ENCODE results near the gene RGS19. TPM values are rescaled to one million over a fixed set of nuclear protein-coding genes. Genes with fewer than 3 reads are reported as not detected.

The RGS19 gene
- total and polyA plus RNA-seq, 2 of the 8 experiments (the other 6 are each of a cell fraction or from before 2014, with no cell fraction given), result 12.7 to 16.8 TPM

GRCh38 chr20:64069614-64070243, 9.6 kb downstream of the RGS19 start (continued):
- TF ChIP-seq ATF3 (IDR thresholded peaks at IDR 0.05; ENCODE audit: insufficient read depth, low read depth, low read length), result 0 out of 2 replicates have a peak, but pooled peaks have one; percentile 44
- no peak for TF ChIP-seq TAF1 (IDR thresholded peaks at IDR 0.05; ENCODE audit: low read depth, low read length)
- no peak for TF ChIP-seq BACH1 (IDR thresholded peaks at IDR 0.05; ENCODE audit: low read length)
- no peak for TF ChIP-seq CHD7 (IDR thresholded peaks at IDR 0.05; ENCODE audit: insufficient replicate concordance, low read length)
